HL-60/S4 (cell line): ENCODE data around the gene FGF3.

Experiments used
- in situ Hi-C: fragments of 300-500 bp; cut with MboI; formaldehyde crosslinking; loops from 2 replicates; pipeline ENCODE4 v1.14.3; 2022; ENCODE audit warnings: low sequenced_read_pairs

The FGF3 gene

GRCh38 chr11:69825037-69825834, 6.0 kb upstream of the FGF3 start:
- in situ Hi-C loops: no loop called here

- in situ Hi-C loops: no loop called here
Observed at GRCh38 chr11:69823641-69824265, 4.5 kb upstream of the FGF3 start.

GRCh38 chr11:69822676-69823494, 3.7 kb upstream of the FGF3 start:
- in situ Hi-C loops: no loop called here

GRCh38 chr11:69821511-69822040, 2.4 kb upstream of the FGF3 start:
- in situ Hi-C loops: no loop called here

GRCh38 chr11:69820441-69820840, 1.2 kb upstream of the FGF3 start:
- in situ Hi-C loops: no loop called here

- in situ Hi-C loops: no loop called here
Observed at GRCh38 chr11:69819541-69820070, 390 bp upstream of the FGF3 start.

GRCh38 chr11:69818231-69818602, 999 bp downstream of the FGF3 start:
- in situ Hi-C loops: no loop called here

GRCh38 chr11:69817265-69818230, 1.7 kb downstream of the FGF3 start:
- in situ Hi-C loops: no loop called here

- in situ Hi-C loops: no loop called here
Observed at GRCh38 chr11:69816671-69817070, 2.5 kb downstream of the FGF3 start.

- in situ Hi-C loops: no loop called here
Observed at GRCh38 chr11:69815973-69816372, 3.2 kb downstream of the FGF3 start.

GRCh38 chr11:69814902-69815301, 4.3 kb downstream of the FGF3 start:
- in situ Hi-C loops: no loop called here

- in situ Hi-C loops: no loop called here
Observed at GRCh38 chr11:69814411-69814810, 4.8 kb downstream of the FGF3 start.

- in situ Hi-C loops: no loop called here
Observed at GRCh38 chr11:69813839-69814238, 5.4 kb downstream of the FGF3 start.

- in situ Hi-C loops: no loop called here
Observed at GRCh38 chr11:69812946-69813345, 6.3 kb downstream of the FGF3 start.

- in situ Hi-C loops: no loop called here
Observed at GRCh38 chr11:69812256-69812655, 7.0 kb downstream of the FGF3 start.

GRCh38 chr11:69811431-69811830, 7.8 kb downstream of the FGF3 start:
- in situ Hi-C loops: no loop called here

GRCh38 chr11:69810289-69811118, 8.7 kb downstream of the FGF3 start:
- in situ Hi-C loops: no loop called here

GRCh38 chr11:69808667-69809086, 10.5 kb downstream of the FGF3 start:
- in situ Hi-C loops: no loop called here
